SK-N-SH (cell line): ENCODE results near the gene PDE4D. TPM values are rescaled to one million over a fixed set of nuclear protein-coding genes. Genes with fewer than 3 reads are reported as not detected.

ENCODE experiments used
- CTCF ChIA-PET: fragments of 300-600, 350-600 bp; formaldehyde crosslinking; extraction: SDS; loops from one replicate; lab custom pipeline; 2021; lab: Yijun Ruan, JAX
- POLR2A ChIA-PET: fragments of 350-600 bp; sonication (Branson Sonifier 250); formaldehyde crosslinking; extraction: SDS; loops from one replicate; lab custom pipeline; 2020; ENCODE audit warnings: antibody characterized with exemption, inconsistent platforms; lab: Yijun Ruan, JAX
- DNase-seq: peaks from one replicate; pipeline ENCODE4 v3.0.0; 2012
- H2AFZ ChIP-seq: fragments of 200-600 bp; sonication (generic); 2 replicates; pipeline ENCODE4 v1.8.1; 2016; ENCODE audit warnings: antibody characterized with exemption, mild to moderate bottlenecking, low read depth
- H3F3A ChIP-seq: fragments of 200-600 bp; sonication (generic); replicated peaks from 2 replicates; pipeline ENCODE3; 2016; ENCODE audit warnings: antibody characterized with exemption, mild to moderate bottlenecking; ENCODE audit not compliant: insufficient read depth
- H3K27ac ChIP-seq, 2 experiments: fragments of 200-500 bp in 1 of 2; fragments of 200-600 bp in 1 of 2; sonication (Bioruptor generic) in 1 of 2; sonication (generic), shearing (Covaris generic) in 1 of 2; 2 replicates each; pipeline versions ENCODE4 v1.5.1 to v1.6.1; 2014 to 2016; ENCODE audit warnings: low read depth in 2 of 2, inconsistent platforms in 1 of 2, low read length in 1 of 2, mild to moderate bottlenecking in 1 of 2, mixed read lengths in 1 of 2
- H3K27me3 ChIP-seq: fragments of 200-600 bp; sonication (generic), shearing (Covaris generic); 2 replicates; pipeline ENCODE4 v1.6.1; 2016; ENCODE audit warnings: mixed run types; ENCODE audit not compliant: insufficient read depth
- H3K36me3 ChIP-seq, 2 experiments: fragments of 200-500 bp in 1 of 2; fragments of 200-600 bp in 1 of 2; sonication (Bioruptor generic) in 1 of 2; sonication (generic) in 1 of 2; replicated peaks in 1 of 2; 2 replicates each; pipeline versions ENCODE3 to v1.5.1; 2014 to 2016; ENCODE audit warnings: low read length in 1 of 2, mild to moderate bottlenecking in 1 of 2; ENCODE audit not compliant: insufficient read depth in 2 of 2, control insufficient read depth in 1 of 2
- H3K4me1 ChIP-seq, 2 experiments: fragments of 200-500 bp in 1 of 2; fragments of 200-600 bp in 1 of 2; sonication (Bioruptor generic) in 1 of 2; sonication (generic), shearing (Covaris generic) in 1 of 2; 2 replicates each; pipeline versions ENCODE4 v1.5.1 to v1.6.1; 2014 to 2016; ENCODE audit warnings: low read depth in 1 of 2, low read length in 1 of 2, mixed run types in 1 of 2; ENCODE audit not compliant: insufficient read depth in 2 of 2, control insufficient read depth in 1 of 2
- H3K4me2 ChIP-seq: fragments of 200-600 bp; sonication (generic), shearing (Covaris generic); 2 replicates; pipeline ENCODE4 v1.6.1; 2017; ENCODE audit warnings: mixed run types
- H3K4me3 ChIP-seq, 2 experiments: fragments of 200-500 bp in 1 of 2; fragments of 200-600 bp in 1 of 2; sonication (Bioruptor generic) in 1 of 2; sonication (generic), shearing (Covaris generic) in 1 of 2; 2 replicates each; pipeline versions ENCODE4 v1.5.1 to v1.8.1; 2014 to 2016; ENCODE audit warnings: low read depth in 2 of 2, inconsistent platforms in 1 of 2, low read length in 1 of 2, mild to moderate bottlenecking in 1 of 2, mixed read lengths in 1 of 2, moderate library complexity in 1 of 2
- H3K79me2 ChIP-seq: fragments of 200-600 bp; sonication (generic); 2 replicates; pipeline ENCODE4 v1.8.1; 2017; ENCODE audit warnings: mild to moderate bottlenecking; ENCODE audit not compliant: insufficient read depth
- H3K9ac ChIP-seq: fragments of 200-600 bp; sonication (generic); 2 replicates; pipeline ENCODE4 v1.6.1; 2017; ENCODE audit warnings: mixed run types
- H3K9me2 ChIP-seq: fragments of 200-600 bp; sonication (generic); 2 replicates; pipeline ENCODE4 v1.6.1; 2017; ENCODE audit warnings: mixed run types
- H3K9me3 ChIP-seq: fragments of 200-600 bp; sonication (generic); 2 replicates; pipeline ENCODE4 v1.6.1; 2017; ENCODE audit warnings: mixed run types, mild to moderate bottlenecking, moderate library complexity
- H4K20me1 ChIP-seq: fragments of 200-600 bp; sonication (generic); 2 replicates; pipeline ENCODE4 v1.6.1; 2017; ENCODE audit warnings: mild to moderate bottlenecking, mixed run types; ENCODE audit not compliant: insufficient read depth
- CHD2 ChIP-seq: fragments of 150-350 bp; IDR thresholded peaks from 2 replicates; pipeline ENCODE4 v1.6.1; 2018; ENCODE audit warnings: low read length; ENCODE audit not compliant: partially characterized antibody
- CTCF ChIP-seq: fragments of 200-600 bp; sonication (generic); IDR thresholded peaks from 2 replicates; pipeline ENCODE4 v1.6.1; 2017; ENCODE audit warnings: antibody characterized with exemption, mild to moderate bottlenecking, moderate library complexity
- EP300 ChIP-seq, 2 experiments: IDR thresholded peaks; 2 replicates each; pipeline versions ENCODE4 v1.4.0 to v1.6.1; 2012; ENCODE audit warnings: borderline replicate concordance in 1 of 2, low read depth in 1 of 2, low read length in 1 of 2
- FOSL2 ChIP-seq: IDR thresholded peaks from 2 replicates; pipeline ENCODE4 v1.4.0; 2012; ENCODE audit warnings: low read depth, mild to moderate bottlenecking, moderate library complexity, borderline replicate concordance
- GATA2 ChIP-seq: sonication (generic); formaldehyde crosslinking; IDR thresholded peaks from 2 replicates; pipeline ENCODE4 v1.5.0; 2020; ENCODE audit warnings: mild to moderate bottlenecking, missing genetic modification reagents
- NFIC ChIP-seq: IDR thresholded peaks from 2 replicates; pipeline ENCODE4 v1.4.0; 2012; ENCODE audit warnings: borderline replicate concordance
- NRF1 ChIP-seq: IDR thresholded peaks from 2 replicates; pipeline ENCODE4 v1.6.1; 2012; ENCODE audit warnings: low read depth, mild to moderate bottlenecking, low read length
- POLR2AphosphoS5 ChIP-seq: IDR thresholded peaks from 2 replicates; pipeline ENCODE4 v1.6.1; 2012; ENCODE audit warnings: low read depth, low read length
- RAD21 ChIP-seq: IDR thresholded peaks from 2 replicates; pipeline ENCODE4 v1.6.1; 2012; ENCODE audit warnings: mild to moderate bottlenecking, low read length
- RCOR1 ChIP-seq: fragments of 150-350 bp; IDR thresholded peaks from 2 replicates; pipeline ENCODE4 v1.6.1; 2017; ENCODE audit warnings: antibody characterized with exemption, low read length
- REST ChIP-seq: IDR thresholded peaks from 2 replicates; pipeline ENCODE4 v1.6.1; 2012; ENCODE audit warnings: mild to moderate bottlenecking, low read depth, low read length, moderate library complexity
- RFX5 ChIP-seq: IDR thresholded peaks from 2 replicates; pipeline ENCODE4 v1.6.1; 2012; ENCODE audit warnings: mild to moderate bottlenecking, improper control_type of control experiment, low read length
- SIN3A ChIP-seq: IDR thresholded peaks from 2 replicates; pipeline ENCODE4 v1.6.1; 2012; ENCODE audit warnings: low read depth, mild to moderate bottlenecking, low read length, moderate library complexity, borderline replicate concordance
- SMC3 ChIP-seq: IDR thresholded peaks from 2 replicates; pipeline ENCODE4 v1.6.1; 2012; ENCODE audit warnings: low read depth, low read length, improper control_type of control experiment
- TAF1 ChIP-seq: IDR thresholded peaks from 2 replicates; pipeline ENCODE4 v1.6.1; 2012; ENCODE audit warnings: low read depth, mild to moderate bottlenecking, low read length, moderate library complexity, borderline replicate concordance
- TCF12 ChIP-seq: IDR thresholded peaks from 2 replicates; pipeline ENCODE4 v1.4.0; 2012
- TEAD4 ChIP-seq: IDR thresholded peaks from 2 replicates; pipeline ENCODE4 v1.4.0; 2012; ENCODE audit warnings: mild to moderate bottlenecking, borderline replicate concordance; ENCODE audit not compliant: insufficient read depth
- USF1 ChIP-seq: IDR thresholded peaks from 2 replicates; pipeline ENCODE4 v1.4.0; 2012; ENCODE audit warnings: low read depth, borderline replicate concordance
- USF2 ChIP-seq: fragments of 150-350 bp; IDR thresholded peaks from 2 replicates; pipeline ENCODE4 v1.6.1; 2017; ENCODE audit warnings: antibody characterized with exemption, low read length, low read depth, borderline replicate concordance
- YY1 ChIP-seq: IDR thresholded peaks from 2 replicates; pipeline ENCODE4 v1.4.0; 2012; ENCODE audit warnings: low read depth, mild to moderate bottlenecking
- WGBS: methylation state at CpG from one replicate; pipeline ENCODE4 v1.1.6; 2017; ENCODE audit warnings: low lambda C conversion rate; 5-methylcytosine and 5-hydroxymethylcytosine counted together
- polyA plus RNA-seq, 3 experiments: library from polyadenylated mRNA; depleted of rRNA; stranded (reverse); fragments of >200 nt; gene quantifications; 2 replicates each; pipeline ENCODE4 v1.2.3, GENCODE V29; 2012

Gene PDE4D
- polyA plus RNA-seq, 1 of the 3 experiments (the other 2 are of a cell fraction) = 2.4 TPM

- TF ChIP-seq REST = no peak
Measured at GRCh38 chr5:59332236-59332973, 561.1 kb downstream of the PDE4D start (continued).

GRCh38 chr5:59330680-59331079 lies 562.8 kb downstream of the PDE4D start:
- Histone ChIP-seq H3F3A (no peaks in the 10 kb centered on the region), H2AFZ (no peak overlapping the region), H3K4me1 (peaks cover 5 to 7% of the 10 kb centered on the region in 2 experiments; a peak in 2 of 4 replicates), H4K20me1 (no peaks in the 10 kb centered on the region), H3K9ac (no peak overlapping the region), H3K27ac (no peak overlapping the region), H3K4me2 (no peak overlapping the region), H3K27me3 (no peaks in the 10 kb centered on the region), H3K9me3 (no peaks in the 10 kb centered on the region), H3K36me3 (no peaks in the 10 kb centered on the region), H3K79me2 (no peaks in the 10 kb centered on the region), H3K9me2 (no peaks in the 10 kb centered on the region), H3K4me3 (no peak overlapping the region)
- ChIA-PET POLR2A (no interaction called here), CTCF (interaction anchor here (1.4 kb wide), 1 partner anchor 16 kb away, joined by 3 read pairs; no protein-coding TSS in a partner anchor)
- 88% methylated on average over 9 of the region's 9 CpGs for WGBS
- no peak for DNase-seq
- TF ChIP-seq SIN3A (no peak), NRF1 (no peak), NFIC (no peak), USF2 (no peak), CTCF (no peak), YY1 (no peak), CHD2 (no peak), EP300 (IDR thresholded peaks at IDR 0.05; ENCODE audit: borderline replicate concordance in 1 of 2, low read depth in 1 of 2, low read length in 1 of 2) (no peak), RFX5 (no peak), TAF1 (no peak), USF1 (no peak), POLR2AphosphoS5 (no peak), RCOR1 (no peak), FOSL2 (no peak), TEAD4 (no peak), TCF12 (no peak), GATA2 (CRISPR knock-in tag) (no peak), SMC3 (no peak), RAD21 (no peak)
